WI38 (cell line): ENCODE measurements around the gene GTF2IRD1.

ENCODE experiments used
- H3K4me3 ChIP-seq: 2 replicates; pipeline ENCODE4 v1.5.1; 2011; ENCODE audit warnings: low read depth, mild to moderate bottlenecking, control low read depth, low read length
- TF ChIP-seq, protein P1 (sequence below): IDR thresholded peaks from 2 replicates; pipeline ENCODE4 v1.5.1; 2012; ENCODE audit warnings: low read depth, mild to moderate bottlenecking, control low read depth, low read length

Gene GTF2IRD1

GRCh38 chr7:74604326-74605020, 150.8 kb downstream of the GTF2IRD1 start:
- TF ChIP-seq, protein P1, sequence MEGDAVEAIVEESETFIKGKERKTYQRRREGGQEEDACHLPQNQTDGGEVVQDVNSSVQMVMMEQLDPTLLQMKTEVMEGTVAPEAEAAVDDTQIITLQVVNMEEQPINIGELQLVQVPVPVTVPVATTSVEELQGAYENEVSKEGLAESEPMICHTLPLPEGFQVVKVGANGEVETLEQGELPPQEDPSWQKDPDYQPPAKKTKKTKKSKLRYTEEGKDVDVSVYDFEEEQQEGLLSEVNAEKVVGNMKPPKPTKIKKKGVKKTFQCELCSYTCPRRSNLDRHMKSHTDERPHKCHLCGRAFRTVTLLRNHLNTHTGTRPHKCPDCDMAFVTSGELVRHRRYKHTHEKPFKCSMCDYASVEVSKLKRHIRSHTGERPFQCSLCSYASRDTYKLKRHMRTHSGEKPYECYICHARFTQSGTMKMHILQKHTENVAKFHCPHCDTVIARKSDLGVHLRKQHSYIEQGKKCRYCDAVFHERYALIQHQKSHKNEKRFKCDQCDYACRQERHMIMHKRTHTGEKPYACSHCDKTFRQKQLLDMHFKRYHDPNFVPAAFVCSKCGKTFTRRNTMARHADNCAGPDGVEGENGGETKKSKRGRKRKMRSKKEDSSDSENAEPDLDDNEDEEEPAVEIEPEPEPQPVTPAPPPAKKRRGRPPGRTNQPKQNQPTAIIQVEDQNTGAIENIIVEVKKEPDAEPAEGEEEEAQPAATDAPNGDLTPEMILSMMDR: no peak
- H3K4me3 ChIP-seq: no peak overlapping the region

DNA sequence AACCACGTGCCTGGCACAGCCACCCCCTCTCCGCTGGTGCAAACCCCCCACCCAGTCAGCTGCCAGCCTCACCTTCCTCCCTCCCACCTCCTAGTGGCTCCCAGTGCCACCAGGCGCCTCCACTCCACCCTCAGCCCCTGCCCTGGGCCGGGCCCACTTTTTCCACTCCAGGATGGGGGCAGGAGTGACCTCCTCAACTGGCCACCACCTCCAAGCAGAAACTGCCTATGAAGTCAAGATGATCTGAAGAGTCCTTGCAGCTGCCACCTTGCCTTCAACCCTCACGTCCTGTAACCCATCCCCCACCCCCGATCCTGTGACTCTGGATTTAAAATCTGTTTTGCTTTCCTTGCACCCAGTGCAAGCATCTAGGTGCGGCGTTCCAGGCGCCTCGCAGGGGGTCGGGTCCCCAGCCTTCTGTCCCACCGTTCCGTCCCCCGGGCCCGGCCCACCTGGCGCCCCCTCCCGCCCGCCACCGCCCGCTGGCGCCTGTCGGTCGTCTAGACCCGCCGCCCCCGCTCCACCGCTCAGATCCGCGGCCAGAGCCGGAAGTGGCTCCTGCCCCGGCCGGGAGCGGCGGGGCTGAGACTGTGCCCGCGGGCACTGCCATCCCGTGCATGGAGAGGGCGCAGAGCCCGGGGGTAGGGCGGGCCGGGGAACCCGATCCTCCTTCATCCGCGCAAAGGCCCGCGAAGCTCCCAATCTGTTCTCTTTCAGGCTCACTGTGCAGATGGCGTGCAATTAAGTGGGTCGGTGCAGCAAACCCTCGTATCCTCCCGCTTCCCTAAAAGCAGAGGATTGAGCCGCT, 152.6 kb downstream of the GTF2IRD1 start:
- TF ChIP-seq, protein P1: no peak
- H3K4me3 ChIP-seq: peak overlapping the region; percentile 6; the same call in 1 of the 2 replicates

DNA sequence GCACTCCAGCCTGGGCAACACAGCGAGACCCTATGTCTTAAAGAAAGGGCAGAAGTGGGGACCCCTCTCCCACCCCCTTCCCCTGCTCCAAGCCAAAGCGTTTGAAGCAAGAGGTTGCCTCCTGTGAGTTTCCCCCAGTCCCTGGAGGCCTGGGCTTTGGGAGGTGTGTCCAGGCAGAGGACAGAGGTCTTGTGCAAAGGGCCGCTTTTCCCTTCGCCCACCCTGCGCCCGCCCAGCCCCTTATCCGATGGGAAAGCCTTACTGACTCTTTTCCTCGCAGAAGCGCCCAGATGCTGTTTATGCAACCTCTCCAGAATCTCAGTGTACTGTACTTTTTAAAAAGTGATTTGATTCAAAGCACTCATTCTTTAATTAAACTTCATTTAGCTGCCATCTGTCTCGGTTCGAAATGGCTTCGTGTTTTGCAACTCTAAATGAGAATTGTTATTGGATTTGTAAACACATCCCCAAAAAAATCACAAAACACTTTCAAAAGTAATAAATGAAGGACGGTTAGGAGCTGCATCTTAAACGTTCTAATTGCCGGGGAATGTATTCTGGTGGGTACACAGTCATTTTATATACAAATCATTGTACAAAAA, 153.3 kb downstream of the GTF2IRD1 start:
- TF ChIP-seq, protein P1: no peak
- H3K4me3 ChIP-seq: no peak overlapping the region

DNA sequence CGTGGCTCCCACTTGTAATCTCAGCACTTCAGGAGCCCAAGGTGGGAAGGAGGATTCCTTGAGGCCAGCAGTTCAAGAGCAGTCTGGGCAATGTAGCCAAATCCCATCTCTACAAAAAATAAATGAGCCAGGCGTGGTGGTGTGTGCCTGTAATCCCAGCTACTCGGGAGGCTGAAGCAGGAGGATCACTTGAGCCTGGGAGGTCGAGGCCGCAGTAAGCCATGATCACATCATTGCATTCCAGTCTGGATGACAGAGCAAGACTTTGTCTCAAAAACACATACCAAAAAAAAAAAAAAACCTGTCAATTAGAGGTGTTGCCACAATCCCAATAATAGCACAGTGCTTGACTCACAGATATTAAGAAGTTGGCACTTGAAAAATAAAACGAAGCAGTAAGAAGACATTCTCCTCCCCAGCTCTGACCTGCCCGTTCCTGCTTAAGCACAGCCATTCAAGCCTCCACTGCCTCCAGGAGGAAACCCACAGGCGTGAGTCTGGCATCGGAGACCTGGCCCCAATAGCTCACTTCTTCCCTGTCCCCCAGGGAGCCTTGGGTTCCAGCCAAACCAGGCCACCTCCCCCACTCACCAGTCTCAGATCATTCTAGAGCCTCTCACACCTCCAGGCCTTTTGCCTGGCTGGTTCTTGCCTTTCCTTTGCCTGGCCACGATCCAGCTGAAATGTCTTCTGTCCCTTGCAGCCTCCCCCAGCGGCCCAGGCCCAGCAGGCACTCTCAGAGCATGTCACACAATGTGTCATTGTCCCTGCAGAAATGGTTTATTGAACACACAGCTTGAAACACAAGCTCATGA, 158.5 kb downstream of the GTF2IRD1 start:
- H3K4me3 ChIP-seq: no peak overlapping the region
- TF ChIP-seq, protein P1: no peak

DNA sequence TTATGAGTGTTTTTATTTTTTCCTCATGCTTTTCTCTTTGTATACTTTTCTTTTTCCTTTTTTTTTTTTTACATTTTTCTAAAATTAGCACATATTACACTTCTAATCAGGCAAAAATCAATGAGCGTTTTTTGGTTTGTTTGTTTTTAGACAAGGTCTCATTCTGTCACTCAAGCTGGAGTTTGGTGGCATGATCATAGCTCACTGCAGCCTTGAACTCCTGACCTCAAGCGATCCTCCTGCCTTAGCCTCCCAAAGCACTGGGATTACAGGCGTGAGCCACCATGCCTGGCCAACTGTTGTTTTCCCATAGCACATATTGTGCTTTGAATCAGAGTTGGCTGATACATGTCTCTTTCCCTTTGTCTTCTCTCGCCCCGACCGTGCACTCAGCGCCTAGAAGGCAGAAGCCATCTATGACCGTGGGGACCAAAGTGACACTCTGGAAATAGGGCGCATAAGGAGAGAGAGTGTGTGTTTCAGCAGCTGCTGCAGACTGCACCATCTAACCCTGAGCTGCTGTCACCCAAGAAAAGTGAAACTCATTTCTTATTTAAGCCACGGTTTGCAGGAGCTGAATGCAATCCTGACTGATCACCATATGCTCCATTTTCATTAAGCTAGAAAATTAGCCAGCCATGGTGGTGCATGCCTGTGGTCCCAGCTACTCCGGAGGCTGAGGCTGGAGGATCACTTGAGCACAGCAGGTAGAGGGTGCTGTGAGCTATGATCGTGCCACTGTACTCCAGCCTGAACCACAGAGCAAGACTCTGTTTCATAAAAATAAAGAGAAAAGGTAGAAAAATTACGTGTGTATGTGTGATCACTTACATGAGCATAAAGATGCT, 162.5 kb downstream of the GTF2IRD1 start:
- no peak overlapping the region for H3K4me3 ChIP-seq
- TF ChIP-seq, protein P1: no peak

DNA sequence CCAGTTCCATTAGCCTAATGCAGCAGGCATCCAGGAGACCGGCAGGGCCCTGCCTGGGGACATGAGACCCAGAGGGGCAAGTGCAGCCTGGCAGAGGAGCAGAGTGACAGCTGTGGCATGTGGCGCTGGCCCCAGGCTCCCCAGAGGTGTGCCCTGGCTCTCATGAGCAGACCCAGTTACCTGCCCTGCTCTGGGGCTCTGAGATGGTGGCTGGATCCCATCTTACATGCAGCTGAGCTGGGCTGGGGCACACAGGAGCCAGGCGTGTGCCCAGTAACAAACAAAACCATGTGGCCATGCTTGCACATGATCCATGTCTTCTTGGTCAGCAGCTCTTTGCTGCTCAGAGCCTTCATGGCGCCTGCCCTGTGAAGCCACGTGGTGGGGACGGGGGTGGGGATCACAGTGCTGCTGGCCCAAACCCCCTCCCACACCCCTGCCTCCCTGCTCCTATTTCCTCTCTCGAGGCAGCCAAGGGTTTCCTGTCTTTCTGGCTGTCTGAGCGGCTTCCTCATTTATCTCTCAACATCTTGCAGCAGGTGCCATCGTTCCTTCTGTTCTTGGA, 163.6 kb downstream of the GTF2IRD1 start:
- TF ChIP-seq, protein P1: no peak
- no peak overlapping the region for H3K4me3 ChIP-seq
